WTC11 (cell line): ENCODE measurements around the gene ABHD16A. TPM values are rescaled to one million over a fixed set of nuclear protein-coding genes. Genes with fewer than 3 reads are reported as not detected.

Experiments used
- ATAC-seq: fragments of 200-7000 bp; cut with Tn5 transposase; 2 replicates; pipeline ENCODE4 v1.10.0; 2021; ENCODE audit warnings: mild to moderate bottlenecking, moderate library complexity
- CTCF ChIA-PET: fragments of 300-600 bp; sonication (Branson Sonifier 250); formaldehyde crosslinking; loops from one replicate; lab custom pipeline; 2021; ENCODE audit warnings: antibody characterized with exemption; lab: Charles Lee
- POLR2A ChIA-PET: fragments of 350-600 bp; sonication (Branson Sonifier 250); formaldehyde crosslinking; loops from one replicate; lab custom pipeline; 2021; ENCODE audit warnings: antibody characterized with exemption; lab: Charles Lee
- DNase-seq: peaks from one replicate; pipeline ENCODE4 v3.0.0; 2021; ENCODE audit warnings: low spot score
- H3K27ac Mint-ChIP-seq: 2 replicates; pipeline ENCODE4 v1.8.0; 2021; ENCODE audit warnings: mixed read lengths
- H3K27me3 Mint-ChIP-seq: 2 replicates; pipeline ENCODE4 v1.8.0; 2021; ENCODE audit warnings: low read depth, mild to moderate bottlenecking, moderate library complexity, mixed read lengths
- H3K36me3 Mint-ChIP-seq: 2 replicates; pipeline ENCODE4 v1.8.0; 2021; ENCODE audit warnings: mixed read lengths
- H3K4me1 Mint-ChIP-seq: 2 replicates; pipeline ENCODE4 v1.8.0; 2022; ENCODE audit warnings: mixed read lengths
- H3K4me3 Mint-ChIP-seq: 2 replicates; pipeline ENCODE4 v1.8.0; 2021; ENCODE audit warnings: mild to moderate bottlenecking, moderate library complexity, mixed read lengths
- H3K9me3 Mint-ChIP-seq: 2 replicates; pipeline ENCODE4 v1.8.0; 2021; ENCODE audit warnings: mixed read lengths
- ATF2 ChIP-seq: sonication (generic); formaldehyde crosslinking; IDR thresholded peaks from 2 replicates; pipeline ENCODE4 v1.8.1; 2022; ENCODE audit warnings: low read depth, missing genetic modification reagents, borderline replicate concordance
- ATF3 ChIP-seq: sonication (generic); formaldehyde crosslinking; conservative IDR thresholded peaks from 2 replicates; pipeline ENCODE4 v1.8.1; 2022; ENCODE audit warnings: mild to moderate bottlenecking, missing genetic modification reagents
- CBFB ChIP-seq: sonication (generic); formaldehyde crosslinking; IDR thresholded peaks from 2 replicates; pipeline ENCODE4 v1.8.1; 2022; ENCODE audit warnings: mild to moderate bottlenecking, low read depth, missing genetic modification reagents
- ELF4 ChIP-seq: sonication (generic); formaldehyde crosslinking; IDR thresholded peaks from 2 replicates; pipeline ENCODE4 v1.8.1; 2022; ENCODE audit warnings: low read depth, mild to moderate bottlenecking, moderate library complexity, missing genetic modification reagents
- EMX1 ChIP-seq: fragments of 250-450 bp; sonication (Bioruptor Pico); IDR thresholded peaks from 2 replicates; pipeline ENCODE4 v1.8.0; 2021; ENCODE audit warnings: mild to moderate bottlenecking
- GRHL2 ChIP-seq: fragments of 250-450 bp; sonication (Bioruptor Pico); IDR thresholded peaks from 2 replicates; pipeline ENCODE4 v1.8.0; 2022; ENCODE audit warnings: mild to moderate bottlenecking, moderate library complexity; ENCODE audit not compliant: insufficient replicate concordance, severe bottlenecking
- IRF1 ChIP-seq: sonication (generic); formaldehyde crosslinking; IDR thresholded peaks from 2 replicates; pipeline ENCODE4 v1.8.0; 2023; ENCODE audit warnings: missing genetic modification reagents
- NFYB ChIP-seq: sonication (generic); formaldehyde crosslinking; conservative IDR thresholded peaks from 2 replicates; pipeline ENCODE4 v1.8.0; 2022; ENCODE audit warnings: low read depth, missing genetic modification reagents
- NR3C1 ChIP-seq: sonication (generic); formaldehyde crosslinking; conservative IDR thresholded peaks from 2 replicates; pipeline ENCODE4 v1.8.1; 2023; ENCODE audit warnings: low read depth, mild to moderate bottlenecking, missing genetic modification reagents
- TCF7 ChIP-seq: sonication (generic); formaldehyde crosslinking; IDR thresholded peaks from 2 replicates; pipeline ENCODE4 v1.8.0; 2022; ENCODE audit warnings: mild to moderate bottlenecking, low read depth, missing genetic modification reagents, moderate library complexity
- TEAD1 ChIP-seq: sonication (generic); formaldehyde crosslinking; IDR thresholded peaks from 2 replicates; pipeline ENCODE4 v1.8.0; 2022; ENCODE audit warnings: mild to moderate bottlenecking, missing genetic modification reagents
- TP53 ChIP-seq: sonication (generic); formaldehyde crosslinking; IDR thresholded peaks from 2 replicates; pipeline ENCODE4 v1.8.1; 2023; ENCODE audit warnings: mild to moderate bottlenecking, missing genetic modification reagents
- USF2 ChIP-seq: sonication (generic); formaldehyde crosslinking; IDR thresholded peaks from 2 replicates; pipeline ENCODE4 v1.8.1; 2023; ENCODE audit warnings: mild to moderate bottlenecking, missing genetic modification reagents, moderate library complexity
- ZBTB21 ChIP-seq: sonication (generic); formaldehyde crosslinking; IDR thresholded peaks from 2 replicates; pipeline ENCODE4 v1.8.1; 2023; ENCODE audit warnings: mild to moderate bottlenecking, missing genetic modification reagents, borderline replicate concordance
- ZNF219 ChIP-seq: sonication (generic); formaldehyde crosslinking; IDR thresholded peaks from 2 replicates; pipeline ENCODE4 v1.8.0; 2023; ENCODE audit warnings: missing genetic modification reagents, mild to moderate bottlenecking, borderline replicate concordance
- total RNA-seq: library from RNA; stranded (reverse); gene quantifications from 3 replicates; pipeline ENCODE4 v1.2.3, GENCODE V29; 2021
- TF ChIP-seq, protein P1 (sequence below): sonication (generic); formaldehyde crosslinking; IDR thresholded peaks from 2 replicates; pipeline ENCODE4 v1.8.1; 2022; ENCODE audit warnings: low read depth, mild to moderate bottlenecking, moderate library complexity, missing genetic modification reagents, borderline replicate concordance
- TF ChIP-seq, protein P2 (sequence below): sonication (generic); formaldehyde crosslinking; IDR thresholded peaks from 2 replicates; pipeline ENCODE4 v1.8.0; 2022; ENCODE audit warnings: mild to moderate bottlenecking, missing genetic modification reagents
- TF ChIP-seq, protein P3 (sequence below): fragments of 250-450 bp; sonication (Bioruptor Pico); IDR thresholded peaks from 2 replicates; pipeline ENCODE4 v1.9.0; 2021; ENCODE audit warnings: moderate library complexity, mild to moderate bottlenecking, inconsistent platforms, borderline replicate concordance
- TF ChIP-seq, protein P4 (sequence below): sonication (generic); formaldehyde crosslinking; conservative IDR thresholded peaks from 2 replicates; pipeline ENCODE4 v1.8.1; 2023; ENCODE audit warnings: mild to moderate bottlenecking, low read depth, missing genetic modification reagents, moderate library complexity
- TF ChIP-seq, protein P5 (sequence below): sonication (generic); formaldehyde crosslinking; IDR thresholded peaks from 2 replicates; pipeline ENCODE4 v1.8.1; 2023; ENCODE audit warnings: mild to moderate bottlenecking, missing genetic modification reagents
- TF ChIP-seq, protein P6 (sequence below): sonication (generic); formaldehyde crosslinking; IDR thresholded peaks from 2 replicates; pipeline ENCODE4 v1.8.0; 2022; ENCODE audit warnings: mild to moderate bottlenecking, missing genetic modification reagents

Gene ABHD16A
- total RNA-seq, 1 experiment from 2014 or later: 28.6 TPM

- H3K27me3 Mint-ChIP-seq: no peaks in the 10 kb centered on the region
- TF ChIP-seq IRF1 (CRISPR knock-in tag) (no peak), CBFB (no peak), NR3C1 (CRISPR knock-in tag) (no peak), TCF7 (CRISPR knock-in tag) (no peak), ZBTB21 (CRISPR knock-in tag) (no peak), USF2 (CRISPR knock-in tag) (no peak), TP53 (CRISPR knock-in tag) (no peak)
- TF ChIP-seq, protein P1, sequence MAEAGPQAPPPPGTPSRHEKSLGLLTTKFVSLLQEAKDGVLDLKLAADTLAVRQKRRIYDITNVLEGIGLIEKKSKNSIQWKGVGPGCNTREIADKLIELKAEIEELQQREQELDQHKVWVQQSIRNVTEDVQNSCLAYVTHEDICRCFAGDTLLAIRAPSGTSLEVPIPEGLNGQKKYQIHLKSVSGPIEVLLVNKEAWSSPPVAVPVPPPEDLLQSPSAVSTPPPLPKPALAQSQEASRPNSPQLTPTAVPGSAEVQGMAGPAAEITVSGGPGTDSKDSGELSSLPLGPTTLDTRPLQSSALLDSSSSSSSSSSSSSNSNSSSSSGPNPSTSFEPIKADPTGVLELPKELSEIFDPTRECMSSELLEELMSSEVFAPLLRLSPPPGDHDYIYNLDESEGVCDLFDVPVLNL (CRISPR knock-in tag): no peak
- TF ChIP-seq, protein P2, sequence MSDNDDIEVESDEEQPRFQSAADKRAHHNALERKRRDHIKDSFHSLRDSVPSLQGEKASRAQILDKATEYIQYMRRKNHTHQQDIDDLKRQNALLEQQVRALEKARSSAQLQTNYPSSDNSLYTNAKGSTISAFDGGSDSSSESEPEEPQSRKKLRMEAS (CRISPR knock-in tag): no peak
- POLR2A ChIA-PET: no interaction called here
- H3K9me3 Mint-ChIP-seq: no peaks in the 10 kb centered on the region
- H3K27ac Mint-ChIP-seq: no peak overlapping the region; the same call in 1 of the 2 replicates
- H3K4me3 Mint-ChIP-seq: no peak overlapping the region; the same call in 1 of the 2 replicates
- H3K36me3 Mint-ChIP-seq: peaks cover 15% of the 10 kb centered on the region
- ATAC-seq: no peak
- CTCF ChIA-PET: interaction anchor here (1.1 kb wide), 1 partner anchor 112 kb away, joined by 3 read pairs; the partner anchor contains the start of gene ATP6V1G2
- H3K4me1 Mint-ChIP-seq: peaks cover 21% of the 10 kb centered on the region
- no peak for DNase-seq
Observed at GRCh38 chr6:31658158-31658688, 44.9 kb downstream of the ABHD16A start.

- H3K4me1 Mint-ChIP-seq: peaks cover 19% of the 10 kb centered on the region
- no peak overlapping the region for H3K27ac Mint-ChIP-seq
- ATAC-seq (no peak), DNase-seq (no peak)
- no peaks in the 10 kb centered on the region for H3K9me3 Mint-ChIP-seq
- CTCF ChIA-PET: interaction anchor here (1.2 to 2.1 kb wide), 2 partner anchors 32 to 111 kb away, joined by 3 to 6 read pairs; partner anchors contain the start of gene ATP6V1G2
- peaks cover 10% of the 10 kb centered on the region for H3K36me3 Mint-ChIP-seq
- H3K27me3 Mint-ChIP-seq: no peaks in the 10 kb centered on the region
- POLR2A ChIA-PET: interaction anchor here (1.0 kb wide), 1 partner anchor 31 kb away, joined by 3 read pairs; no protein-coding TSS in a partner anchor
- TF ChIP-seq, protein P3, sequence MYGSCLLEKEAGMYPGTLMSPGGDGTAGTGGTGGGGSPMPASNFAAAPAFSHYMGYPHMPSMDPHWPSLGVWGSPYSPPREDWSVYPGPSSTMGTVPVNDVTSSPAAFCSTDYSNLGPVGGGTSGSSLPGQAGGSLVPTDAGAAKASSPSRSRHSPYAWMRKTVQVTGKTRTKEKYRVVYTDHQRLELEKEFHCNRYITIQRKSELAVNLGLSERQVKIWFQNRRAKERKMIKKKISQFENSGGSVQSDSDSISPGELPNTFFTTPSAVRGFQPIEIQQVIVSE: no peak
- no peak for TF ChIP-seq ATF3 (CRISPR knock-in tag)
- TF ChIP-seq GRHL2 (CRISPR knock-in tag): no peak
- no peak for TF ChIP-seq ZNF219 (CRISPR knock-in tag)
- no peak for TF ChIP-seq TP53 (CRISPR knock-in tag)
- TF ChIP-seq, protein P4, sequence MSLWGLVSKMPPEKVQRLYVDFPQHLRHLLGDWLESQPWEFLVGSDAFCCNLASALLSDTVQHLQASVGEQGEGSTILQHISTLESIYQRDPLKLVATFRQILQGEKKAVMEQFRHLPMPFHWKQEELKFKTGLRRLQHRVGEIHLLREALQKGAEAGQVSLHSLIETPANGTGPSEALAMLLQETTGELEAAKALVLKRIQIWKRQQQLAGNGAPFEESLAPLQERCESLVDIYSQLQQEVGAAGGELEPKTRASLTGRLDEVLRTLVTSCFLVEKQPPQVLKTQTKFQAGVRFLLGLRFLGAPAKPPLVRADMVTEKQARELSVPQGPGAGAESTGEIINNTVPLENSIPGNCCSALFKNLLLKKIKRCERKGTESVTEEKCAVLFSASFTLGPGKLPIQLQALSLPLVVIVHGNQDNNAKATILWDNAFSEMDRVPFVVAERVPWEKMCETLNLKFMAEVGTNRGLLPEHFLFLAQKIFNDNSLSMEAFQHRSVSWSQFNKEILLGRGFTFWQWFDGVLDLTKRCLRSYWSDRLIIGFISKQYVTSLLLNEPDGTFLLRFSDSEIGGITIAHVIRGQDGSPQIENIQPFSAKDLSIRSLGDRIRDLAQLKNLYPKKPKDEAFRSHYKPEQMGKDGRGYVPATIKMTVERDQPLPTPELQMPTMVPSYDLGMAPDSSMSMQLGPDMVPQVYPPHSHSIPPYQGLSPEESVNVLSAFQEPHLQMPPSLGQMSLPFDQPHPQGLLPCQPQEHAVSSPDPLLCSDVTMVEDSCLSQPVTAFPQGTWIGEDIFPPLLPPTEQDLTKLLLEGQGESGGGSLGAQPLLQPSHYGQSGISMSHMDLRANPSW (CRISPR knock-in tag): no peak
- TF ChIP-seq EMX1 (CRISPR knock-in tag): no peak
- no peak for TF ChIP-seq ELF4 (CRISPR knock-in tag)
- TF ChIP-seq ZBTB21 (CRISPR knock-in tag): no peak
- no peak for TF ChIP-seq ATF2 (CRISPR knock-in tag)
- no peak for TF ChIP-seq TEAD1 (CRISPR knock-in tag)
- TF ChIP-seq, protein P2 (CRISPR knock-in tag): no peak
- no peak for TF ChIP-seq NFYB
- TF ChIP-seq, protein P5, sequence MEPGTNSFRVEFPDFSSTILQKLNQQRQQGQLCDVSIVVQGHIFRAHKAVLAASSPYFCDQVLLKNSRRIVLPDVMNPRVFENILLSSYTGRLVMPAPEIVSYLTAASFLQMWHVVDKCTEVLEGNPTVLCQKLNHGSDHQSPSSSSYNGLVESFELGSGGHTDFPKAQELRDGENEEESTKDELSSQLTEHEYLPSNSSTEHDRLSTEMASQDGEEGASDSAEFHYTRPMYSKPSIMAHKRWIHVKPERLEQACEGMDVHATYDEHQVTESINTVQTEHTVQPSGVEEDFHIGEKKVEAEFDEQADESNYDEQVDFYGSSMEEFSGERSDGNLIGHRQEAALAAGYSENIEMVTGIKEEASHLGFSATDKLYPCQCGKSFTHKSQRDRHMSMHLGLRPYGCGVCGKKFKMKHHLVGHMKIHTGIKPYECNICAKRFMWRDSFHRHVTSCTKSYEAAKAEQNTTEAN (CRISPR knock-in tag): no peak
- TF ChIP-seq, protein P6, sequence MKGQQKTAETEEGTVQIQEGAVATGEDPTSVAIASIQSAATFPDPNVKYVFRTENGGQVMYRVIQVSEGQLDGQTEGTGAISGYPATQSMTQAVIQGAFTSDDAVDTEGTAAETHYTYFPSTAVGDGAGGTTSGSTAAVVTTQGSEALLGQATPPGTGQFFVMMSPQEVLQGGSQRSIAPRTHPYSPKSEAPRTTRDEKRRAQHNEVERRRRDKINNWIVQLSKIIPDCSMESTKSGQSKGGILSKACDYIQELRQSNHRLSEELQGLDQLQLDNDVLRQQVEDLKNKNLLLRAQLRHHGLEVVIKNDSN (CRISPR knock-in tag): no peak
- no peak overlapping the region for H3K4me3 Mint-ChIP-seq
Observed at GRCh38 chr6:31657406-31658157, 45.5 kb downstream of the ABHD16A start.
